ENCODE measurements around the gene TBPL2. TPM values are rescaled to one million over a fixed set of nuclear protein-coding genes. Genes with fewer than 3 reads are reported as not detected.

Gene TBPL2
- total and polyA plus RNA-seq, 2 of the 13 experiments (the other 11 are each of a cell fraction or from before 2014, with no cell fraction given) = not detected

- TF ChIP-seq PRDM10 (CRISPR knock-in tag; IDR thresholded peaks at IDR 0.05; ENCODE audit: low read depth) = no peak
- no peak for TF ChIP-seq ZNF775 (CRISPR knock-in tag; IDR thresholded peaks at IDR 0.05; ENCODE audit: borderline replicate concordance)
- peak; percentile 65; the same call in 1 of the 2 replicates for TF ChIP-seq AHDC1 (CRISPR knock-in tag; IDR thresholded peaks at IDR 0.05; ENCODE audit: borderline replicate concordance)
- no peak for TF ChIP-seq ZBTB10 (CRISPR knock-in tag; IDR thresholded peaks at IDR 0.05; ENCODE audit: borderline replicate concordance)
- TF ChIP-seq BATF2 (CRISPR knock-in tag; IDR thresholded peaks at IDR 0.05) = no peak
- no peak for TF ChIP-seq PITX1 (CRISPR knock-in tag; IDR thresholded peaks at IDR 0.05)
- no peak for TF ChIP-seq TFDP1 (CRISPR knock-in tag; IDR thresholded peaks at IDR 0.05; ENCODE audit: borderline replicate concordance)
- peak; percentile 90 for TF ChIP-seq FOXA3 (CRISPR knock-in tag; IDR thresholded peaks at IDR 0.05)
- TF ChIP-seq RARA (CRISPR knock-in tag; IDR thresholded peaks at IDR 0.05) = no peak
- no peak for TF ChIP-seq SOX6 (IDR thresholded peaks at IDR 0.05)
- peak; percentile 28; the same call in 1 of the 2 replicates for TF ChIP-seq SOX6 (CRISPR knock-in tag; IDR thresholded peaks at IDR 0.05)
- peak; percentile 43; the same call in 1 of the 2 replicates for TF ChIP-seq FOXA1 (IDR thresholded peaks at IDR 0.05)
- peak; percentile 44 for TF ChIP-seq FOXA1 (CRISPR knock-in tag; IDR thresholded peaks at IDR 0.05)
Observed at GRCh38 chr14:55434805-55435174, 5.6 kb downstream of the TBPL2 start (continued).

Measured in HepG2 (cell line).